HepG2 (cell line): Measurements from ENCODE around the gene OR6C75. TPM values are rescaled to one million over a fixed set of nuclear protein-coding genes. Genes with fewer than 3 reads are reported as not detected.
"Not testable (repeated sequence)": the region's sequence is repeated elsewhere in the genome, so short reads cannot be mapped to it uniquely, and the experiment has no call there.

ENCODE experiments used
- ATAC-seq: fragments of 200-7000 bp; cut with Tn5 transposase; 3 replicates; pipeline ENCODE4 v1.9.1; 2020; ENCODE audit warnings: mild to moderate bottlenecking, moderate library complexity
- BruUV-seq: library from RNA; stranded (reverse); fragments of 400-500 nt; replicated peaks from 2 replicates; lab custom pipeline; 2021; lab: Mats Ljungman, UMichigan
- CTCF ChIA-PET: fragments of 300-600 bp; formaldehyde crosslinking; extraction: SDS; loops from one replicate; lab custom pipeline; 2021; ENCODE audit warnings: low total read pairs, inconsistent platforms, low intra/inter-chr PET ratio; lab: Yijun Ruan, JAX
- POLR2A ChIA-PET: fragments of 350-600 bp; sonication (Branson Sonifier 250); formaldehyde crosslinking; loops from one replicate; lab custom pipeline; 2020; ENCODE audit warnings: antibody characterized with exemption, inconsistent platforms; lab: Yijun Ruan, JAX
- DNase-seq: peaks from one replicate; pipeline ENCODE4 v3.0.0-alpha.2; 2015; ENCODE audit warnings: low spot score
- FAIRE-seq: peaks from 3 replicates; lab custom pipeline; 2011; peaks lifted over from hg19 to GRCh38; lab: Jason Lieb, UNC
- H2AFZ ChIP-seq: one replicate; pipeline ENCODE4 v1.6.1; 2011; ENCODE audit warnings: low read length, inconsistent platforms
- H3K27ac ChIP-seq: fragments of 300-600 bp; 3 replicates; pipeline ENCODE4 v1.8.0; 2011; ENCODE audit warnings: mixed run types, mild to moderate bottlenecking, mixed read lengths, low read length, inconsistent platforms; ENCODE audit not compliant: insufficient read depth; ENCODE audit errors: extremely low read length
- H3K27me3 ChIP-seq, 2 experiments: fragments of 200-600 bp in 1 of 2; 2 replicates in 1 of 2; 3 replicates in 1 of 2; pipeline versions ENCODE4 v1.6.0 to v1.8.0; 2011; ENCODE audit warnings: low read length in 2 of 2, mild to moderate bottlenecking in 2 of 2, moderate library complexity in 2 of 2, inconsistent platforms in 1 of 2; ENCODE audit not compliant: insufficient read depth in 2 of 2, control insufficient read depth in 1 of 2
- H3K36me3 ChIP-seq, 2 experiments: fragments of 200-600 bp in 1 of 2; replicated peaks in 1 of 2; 2 replicates in 1 of 2; 3 replicates in 1 of 2; pipeline versions ENCODE4 v1.5.1 to v1.8.0; 2011; ENCODE audit warnings: low read length in 2 of 2, inconsistent platforms in 1 of 2; ENCODE audit not compliant: insufficient read depth in 2 of 2, control insufficient read depth in 1 of 2
- H3K4me1 ChIP-seq: 2 replicates; pipeline ENCODE4 v1.5.1; 2012; ENCODE audit warnings: low read length, inconsistent platforms; ENCODE audit not compliant: insufficient read depth
- H3K4me2 ChIP-seq: 2 replicates; pipeline ENCODE4 v1.6.0; 2011; ENCODE audit warnings: low read depth, low read length, inconsistent platforms
- H3K4me3 ChIP-seq, 3 experiments: fragments of 200-600 bp in 1 of 3; sonication (generic), shearing (Covaris generic) in 1 of 3; replicated peaks in 1 of 3; 2 replicates each; pipeline ENCODE4 v1.5.1; 2011 to 2016; ENCODE audit warnings: low read length in 3 of 3, inconsistent platforms in 2 of 3, low read depth in 2 of 3, mild to moderate bottlenecking in 2 of 3, control low read depth in 1 of 3, mixed read lengths in 1 of 3; ENCODE audit not compliant: insufficient read depth in 1 of 3
- H3K79me2 ChIP-seq: one replicate; pipeline ENCODE4 v1.6.1; 2011; ENCODE audit warnings: low read length, inconsistent platforms; ENCODE audit not compliant: insufficient read depth
- H3K9ac ChIP-seq: 2 replicates; pipeline ENCODE4 v1.6.0; 2011; ENCODE audit warnings: mild to moderate bottlenecking, low read depth, low read length, inconsistent platforms; ENCODE audit not compliant: insufficient read depth
- H3K9me3 ChIP-seq: 2 replicates; pipeline ENCODE4 v1.5.1; 2012; ENCODE audit warnings: mild to moderate bottlenecking, low read length
- H4K20me1 ChIP-seq: 2 replicates; pipeline ENCODE4 v1.6.0; 2011; ENCODE audit warnings: inconsistent platforms, mild to moderate bottlenecking, low read length, moderate library complexity; ENCODE audit not compliant: insufficient read depth
- DR1 ChIP-seq: sonication (generic); formaldehyde crosslinking; IDR thresholded peaks from 2 replicates; pipeline ENCODE4 v1.8.0; 2021; ENCODE audit warnings: mild to moderate bottlenecking, missing genetic modification reagents, inconsistent platforms
- FOXM1 ChIP-seq: sonication (generic); formaldehyde crosslinking; IDR thresholded peaks from 2 replicates; pipeline ENCODE4 v1.5.0; 2020; ENCODE audit warnings: missing genetic modification reagents
- IRX3 ChIP-seq: sonication (generic); formaldehyde crosslinking; IDR thresholded peaks from 2 replicates; pipeline ENCODE4 v1.8.1; 2023; ENCODE audit warnings: mild to moderate bottlenecking, low read depth, missing genetic modification reagents, borderline replicate concordance
- PRMT3 ChIP-seq: sonication (generic); formaldehyde crosslinking; IDR thresholded peaks from 2 replicates; pipeline ENCODE4 v1.8.1; 2022; ENCODE audit warnings: low read depth, mild to moderate bottlenecking, moderate library complexity, missing genetic modification reagents, borderline replicate concordance
- ZBTB1 ChIP-seq: sonication (generic); formaldehyde crosslinking; IDR thresholded peaks from 2 replicates; pipeline ENCODE4 v1.4.0; 2020; ENCODE audit warnings: missing genetic modification reagents, borderline replicate concordance
- ZNF841 ChIP-seq: sonication (generic); formaldehyde crosslinking; IDR thresholded peaks from 2 replicates; pipeline ENCODE4 v1.8.1; 2023; ENCODE audit warnings: missing genetic modification reagents, borderline replicate concordance
- WGBS: methylation state at CpG from one replicate; pipeline ENCODE4 v1.1.6; 2017; ENCODE audit warnings: low lambda C conversion rate; 5-methylcytosine and 5-hydroxymethylcytosine counted together
- in situ Hi-C: cut with HindIII; loops from 2 replicates; pipeline ENCODE4 v1.10.0; 2017; ENCODE audit warnings: low pct_unique_long_range_greater_than_20kb; ENCODE audit not compliant: extremely low pct_ligation_motif_present
- intact Hi-C: fragments of 100-400 bp; cut with micrococcal nuclease; formaldehyde crosslinking; loops from one replicate; pipeline ENCODE4 v1.10.0; 2022; ENCODE audit not compliant: unreplicated experiment
- polyA plus RNA-seq, 8 experiments: library from polyadenylated mRNA; depleted of rRNA in 3 of 8; stranded (reverse) in 7 of 8; unstranded in 1 of 8; fragments of >200 nt; fragmentation: Illumina TruSeq in 4 of 8; extraction: Trizol in 4 of 8; gene quantifications; 2 replicates each; pipeline versions ENCODE4 v1.2.1 to v1.2.3, GENCODE V29; 2011 to 2016; ENCODE audit warnings: low read depth in 4 of 8, missing spikeins in 1 of 8, mixed read lengths in 1 of 8; ENCODE audit not compliant: insufficient read depth in 1 of 8
- total RNA-seq, 5 experiments: library from RNA; depleted of rRNA; stranded (reverse); fragments of >200 nt; fragmentation: Illumina TruSeq; extraction: Trizol; gene quantifications; 2 replicates each; pipeline ENCODE4 v1.2.3, GENCODE V29; 2016; ENCODE audit warnings: low read depth in 1 of 5
- TF ChIP-seq, protein P1 (sequence below): conservative IDR thresholded peaks from 2 replicates; pipeline ENCODE4 v1.6.1; 2018; ENCODE audit warnings: missing genetic modification reagents
- TF ChIP-seq, protein P2 (sequence below): sonication (generic); formaldehyde crosslinking; IDR thresholded peaks from 2 replicates; pipeline ENCODE4 v1.4.0; 2020; ENCODE audit warnings: low read depth, mild to moderate bottlenecking, missing genetic modification reagents
- TF ChIP-seq, protein P3 (sequence below): sonication (generic); formaldehyde crosslinking; IDR thresholded peaks from 2 replicates; pipeline ENCODE4 v1.5.0; 2020; ENCODE audit warnings: missing genetic modification reagents
- TF ChIP-seq, protein P4 (sequence below): sonication (generic); formaldehyde crosslinking; IDR thresholded peaks from 2 replicates; pipeline ENCODE4 v1.5.0; 2020; ENCODE audit warnings: mild to moderate bottlenecking, missing genetic modification reagents, borderline replicate concordance

The OR6C75 gene
- total and polyA plus RNA-seq, 2 of the 13 experiments (the other 11 are each of a cell fraction or from before 2014, with no cell fraction given) = not detected

DNA sequence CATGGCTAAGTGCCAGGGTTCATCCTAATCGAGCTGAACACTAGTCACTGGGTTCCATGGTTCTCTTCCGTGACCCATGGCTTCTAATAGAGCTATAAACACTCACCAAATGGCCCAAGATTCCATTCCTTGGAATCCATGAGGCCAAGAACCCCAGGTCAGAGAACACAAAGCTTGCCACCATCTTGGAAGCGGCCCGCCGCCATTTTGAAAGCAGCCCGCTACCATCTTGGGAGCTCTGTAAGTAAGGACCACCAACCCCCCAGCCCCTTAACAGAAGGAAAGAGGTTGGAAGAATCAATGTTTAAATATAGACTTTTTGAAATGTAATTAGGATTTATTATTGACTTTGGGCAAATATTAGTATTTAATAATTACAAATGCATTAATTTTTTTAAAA is 37.0 kb upstream of the OR6C75 start:
- DNase-seq, H3K9me3 ChIP-seq, intact Hi-C loops, BruUV-seq, H3K4me2 ChIP-seq, H3K4me3 ChIP-seq, H3K36me3 ChIP-seq, in situ Hi-C loops, H3K4me1 ChIP-seq, H4K20me1 ChIP-seq, CTCF ChIA-PET, H3K27me3 ChIP-seq, H2AFZ ChIP-seq, FAIRE-seq, H3K9ac ChIP-seq, H3K79me2 ChIP-seq, POLR2A ChIA-PET, ATAC-seq, H3K27ac ChIP-seq: not testable (repeated sequence)
- 67% methylated on average over 6 of the region's 6 CpGs for WGBS

DNA sequence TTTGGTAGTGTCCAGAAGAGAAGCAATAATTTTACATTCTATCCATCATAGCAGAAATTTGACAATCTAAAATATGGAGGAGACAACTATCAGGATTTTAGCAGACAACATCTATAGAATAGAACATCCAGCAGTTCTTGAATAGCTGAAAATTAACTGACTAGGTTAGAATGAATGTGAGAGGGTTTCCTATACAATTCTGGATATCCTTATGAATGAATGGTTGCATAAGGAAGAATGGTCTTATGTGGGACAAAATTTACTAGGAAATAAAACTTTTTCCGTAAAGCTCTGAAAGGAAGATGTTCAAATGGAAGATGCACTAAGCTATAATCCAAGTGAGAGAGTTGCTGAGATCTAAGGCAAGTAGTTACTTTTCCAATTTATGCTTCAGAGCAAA is 32.3 kb upstream of the OR6C75 start, which contains the start of gene OR6C3:
Gene OR6C3 (plus strand): TSS at position 301 of the 400 bp plus-strand sequence. CDS start 955 bp downstream, outside the sequence.
- DNase-seq (no peak), ATAC-seq (no peak), FAIRE-seq (no peak)
- no peaks in the 10 kb centered on the region for H3K9me3 ChIP-seq
- in situ Hi-C loops = no loop called here
- H4K20me1 ChIP-seq = no peaks in the 10 kb centered on the region
- no peak within 1 kb of the TSS for H3K9ac ChIP-seq
- no peak within 1 kb of the TSS for H3K27ac ChIP-seq
- intact Hi-C loops = no loop called here
- no peaks in the 10 kb centered on the region for H3K79me2 ChIP-seq
- CTCF ChIA-PET = no interaction called here
- POLR2A ChIA-PET = no interaction called here
- BruUV-seq = no TSS peak
- no peak within 1 kb of the TSS for H3K4me3 ChIP-seq
- H3K4me1 ChIP-seq = no peaks in the 10 kb centered on the region
- no peaks in the 10 kb centered on the region for H3K36me3 ChIP-seq
- no peak within 1 kb of the TSS for H3K4me2 ChIP-seq
- WGBS = 87% methylated on average over 1 of the region's 1 CpG
- no peak within 1 kb of the TSS for H2AFZ ChIP-seq
- no peaks in the 10 kb centered on the region for H3K27me3 ChIP-seq
- TF ChIP-seq, protein P1, sequence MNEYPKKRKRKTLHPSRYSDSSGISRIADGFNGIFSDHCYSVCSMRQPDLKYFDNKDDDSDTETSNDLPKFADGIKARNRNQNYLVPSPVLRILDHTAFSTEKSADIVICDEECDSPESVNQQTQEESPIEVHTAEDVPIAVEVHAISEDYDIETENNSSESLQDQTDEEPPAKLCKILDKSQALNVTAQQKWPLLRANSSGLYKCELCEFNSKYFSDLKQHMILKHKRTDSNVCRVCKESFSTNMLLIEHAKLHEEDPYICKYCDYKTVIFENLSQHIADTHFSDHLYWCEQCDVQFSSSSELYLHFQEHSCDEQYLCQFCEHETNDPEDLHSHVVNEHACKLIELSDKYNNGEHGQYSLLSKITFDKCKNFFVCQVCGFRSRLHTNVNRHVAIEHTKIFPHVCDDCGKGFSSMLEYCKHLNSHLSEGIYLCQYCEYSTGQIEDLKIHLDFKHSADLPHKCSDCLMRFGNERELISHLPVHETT (CRISPR knock-in tag) = no peak
- TF ChIP-seq FOXM1 (no peak), PRMT3 (CRISPR knock-in tag) (no peak), ZNF841 (CRISPR knock-in tag) (no peak), IRX3 (CRISPR knock-in tag) (no peak), DR1 (CRISPR knock-in tag) (no peak), ZBTB1 (CRISPR knock-in tag) (no peak)
- TF ChIP-seq, protein P2, sequence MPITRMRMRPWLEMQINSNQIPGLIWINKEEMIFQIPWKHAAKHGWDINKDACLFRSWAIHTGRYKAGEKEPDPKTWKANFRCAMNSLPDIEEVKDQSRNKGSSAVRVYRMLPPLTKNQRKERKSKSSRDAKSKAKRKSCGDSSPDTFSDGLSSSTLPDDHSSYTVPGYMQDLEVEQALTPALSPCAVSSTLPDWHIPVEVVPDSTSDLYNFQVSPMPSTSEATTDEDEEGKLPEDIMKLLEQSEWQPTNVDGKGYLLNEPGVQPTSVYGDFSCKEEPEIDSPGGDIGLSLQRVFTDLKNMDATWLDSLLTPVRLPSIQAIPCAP = no peak
- TF ChIP-seq, protein P3, sequence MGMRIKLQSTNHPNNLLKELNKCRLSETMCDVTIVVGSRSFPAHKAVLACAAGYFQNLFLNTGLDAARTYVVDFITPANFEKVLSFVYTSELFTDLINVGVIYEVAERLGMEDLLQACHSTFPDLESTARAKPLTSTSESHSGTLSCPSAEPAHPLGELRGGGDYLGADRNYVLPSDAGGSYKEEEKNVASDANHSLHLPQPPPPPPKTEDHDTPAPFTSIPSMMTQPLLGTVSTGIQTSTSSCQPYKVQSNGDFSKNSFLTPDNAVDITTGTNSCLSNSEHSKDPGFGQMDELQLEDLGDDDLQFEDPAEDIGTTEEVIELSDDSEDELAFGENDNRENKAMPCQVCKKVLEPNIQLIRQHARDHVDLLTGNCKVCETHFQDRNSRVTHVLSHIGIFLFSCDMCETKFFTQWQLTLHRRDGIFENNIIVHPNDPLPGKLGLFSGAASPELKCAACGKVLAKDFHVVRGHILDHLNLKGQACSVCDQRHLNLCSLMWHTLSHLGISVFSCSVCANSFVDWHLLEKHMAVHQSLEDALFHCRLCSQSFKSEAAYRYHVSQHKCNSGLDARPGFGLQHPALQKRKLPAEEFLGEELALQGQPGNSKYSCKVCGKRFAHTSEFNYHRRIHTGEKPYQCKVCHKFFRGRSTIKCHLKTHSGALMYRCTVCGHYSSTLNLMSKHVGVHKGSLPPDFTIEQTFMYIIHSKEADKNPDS (CRISPR knock-in tag) = no peak
- TF ChIP-seq, protein P4, sequence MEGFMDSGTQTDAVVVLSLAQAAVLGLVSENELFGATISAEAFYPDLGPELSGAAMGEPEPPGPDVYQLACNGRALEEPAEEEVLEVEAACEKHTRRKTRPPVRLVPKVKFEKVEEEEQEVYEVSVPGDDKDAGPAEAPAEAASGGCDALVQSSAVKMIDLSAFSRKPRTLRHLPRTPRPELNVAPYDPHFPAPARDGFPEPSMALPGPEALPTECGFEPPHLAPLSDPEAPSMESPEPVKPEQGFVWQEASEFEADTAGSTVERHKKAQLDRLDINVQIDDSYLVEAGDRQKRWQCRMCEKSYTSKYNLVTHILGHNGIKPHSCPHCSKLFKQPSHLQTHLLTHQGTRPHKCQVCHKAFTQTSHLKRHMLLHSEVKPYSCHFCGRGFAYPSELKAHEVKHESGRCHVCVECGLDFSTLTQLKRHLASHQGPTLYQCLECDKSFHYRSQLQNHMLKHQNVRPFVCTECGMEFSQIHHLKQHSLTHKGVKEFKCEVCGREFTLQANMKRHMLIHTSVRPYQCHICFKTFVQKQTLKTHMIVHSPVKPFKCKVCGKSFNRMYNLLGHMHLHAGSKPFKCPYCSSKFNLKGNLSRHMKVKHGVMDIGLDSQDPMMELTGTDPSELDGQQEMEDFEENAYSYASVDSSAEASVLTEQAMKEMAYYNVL (CRISPR knock-in tag) = no peak
